HG03108 (cell line): ENCODE results near the gene ARHGAP29.

Source experiments
- ATAC-seq: cut with Tn5 transposase; IDR thresholded peaks from one replicate; pipeline ENCODE4 v1.9.1; 2021; ENCODE audit warnings: moderate library complexity; ENCODE audit not compliant: unreplicated experiment

The ARHGAP29 gene

GRCh38 chr1:94126651-94127050 is 110.7 kb downstream of the ARHGAP29 start:
- ATAC-seq: no peak

GRCh38 chr1:94125551-94126514 is 111.6 kb downstream of the ARHGAP29 start:
- ATAC-seq: no peak

- no peak for ATAC-seq
Observed at GRCh38 chr1:94124538-94124937, 112.8 kb downstream of the ARHGAP29 start.

- no peak for ATAC-seq
Observed at GRCh38 chr1:94122201-94122970, 115.0 kb downstream of the ARHGAP29 start.
